ENCODE data around the gene HPGD.

HPGD gene

GRCh38 chr4:174495626-174496025 lies 26.7 kb downstream of the HPGD start:
- Histone ChIP-seq H3K79me2 (ENCODE audit: insufficient read depth, low read length) (no peaks in the 10 kb centered on the region), H3K9me3 (ENCODE audit: insufficient read depth, low read length) (no peaks in the 10 kb centered on the region), H2AFZ (ENCODE audit: low read depth, low read length, severe bottlenecking) (no peak overlapping the region), H3K36me3 (ENCODE audit: low read length) (no peaks in the 10 kb centered on the region), H3K4me2 (ENCODE audit: low read depth, low read length, poor library complexity, severe bottlenecking) (no peak overlapping the region), H3K27ac (ENCODE audit: low read depth, low read length) (no peak overlapping the region), H4K20me1 (ENCODE audit: low read depth, low read length) (no peaks in the 10 kb centered on the region), H3K9ac (ENCODE audit: low read length) (no peak overlapping the region), H3K4me3 (ENCODE audit: insufficient read depth, low read length, poor library complexity, severe bottlenecking) (no peak overlapping the region), H3K27me3 (ENCODE audit: low read length) (no peaks in the 10 kb centered on the region), H3K9me2 (replicated peaks; ENCODE audit: insufficient read depth, low read length) (no peaks in the 10 kb centered on the region), H3F3A (ENCODE audit: insufficient read depth) (no peaks in the 10 kb centered on the region)
- TF ChIP-seq, protein P1, sequence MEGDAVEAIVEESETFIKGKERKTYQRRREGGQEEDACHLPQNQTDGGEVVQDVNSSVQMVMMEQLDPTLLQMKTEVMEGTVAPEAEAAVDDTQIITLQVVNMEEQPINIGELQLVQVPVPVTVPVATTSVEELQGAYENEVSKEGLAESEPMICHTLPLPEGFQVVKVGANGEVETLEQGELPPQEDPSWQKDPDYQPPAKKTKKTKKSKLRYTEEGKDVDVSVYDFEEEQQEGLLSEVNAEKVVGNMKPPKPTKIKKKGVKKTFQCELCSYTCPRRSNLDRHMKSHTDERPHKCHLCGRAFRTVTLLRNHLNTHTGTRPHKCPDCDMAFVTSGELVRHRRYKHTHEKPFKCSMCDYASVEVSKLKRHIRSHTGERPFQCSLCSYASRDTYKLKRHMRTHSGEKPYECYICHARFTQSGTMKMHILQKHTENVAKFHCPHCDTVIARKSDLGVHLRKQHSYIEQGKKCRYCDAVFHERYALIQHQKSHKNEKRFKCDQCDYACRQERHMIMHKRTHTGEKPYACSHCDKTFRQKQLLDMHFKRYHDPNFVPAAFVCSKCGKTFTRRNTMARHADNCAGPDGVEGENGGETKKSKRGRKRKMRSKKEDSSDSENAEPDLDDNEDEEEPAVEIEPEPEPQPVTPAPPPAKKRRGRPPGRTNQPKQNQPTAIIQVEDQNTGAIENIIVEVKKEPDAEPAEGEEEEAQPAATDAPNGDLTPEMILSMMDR (IDR thresholded peaks at IDR 0.05; ENCODE audit: insufficient read depth, low read length, poor library complexity, severe bottlenecking), result no peak
- TF ChIP-seq EZH2phosphoT487 (conservative IDR thresholded peaks at IDR 0.05; ENCODE audit: low read length), result no peak

DNA sequence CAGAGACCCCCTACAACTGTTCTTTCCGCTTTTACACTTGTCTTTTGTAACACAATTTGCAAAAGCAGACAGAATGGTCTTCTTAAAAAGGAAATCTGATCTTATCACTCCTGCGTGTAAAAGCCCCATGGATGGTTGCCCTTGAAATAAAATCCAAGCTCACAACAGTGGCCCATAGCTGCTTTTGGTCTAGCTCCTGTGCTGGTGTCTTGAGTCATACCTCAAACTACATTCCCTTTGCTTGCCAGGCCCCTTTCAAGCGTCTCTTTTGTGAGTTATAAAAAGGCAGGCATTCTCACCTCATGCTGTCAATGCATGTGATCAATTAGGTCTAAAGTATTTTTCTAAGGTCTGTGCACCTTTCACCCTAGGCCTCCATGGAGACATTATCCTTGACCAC lies 27.6 kb downstream of the HPGD start:
- H3K9ac ChIP-seq (ENCODE audit: low read length), result no peak overlapping the region
- no peak overlapping the region for H3K4me3 ChIP-seq (ENCODE audit: insufficient read depth, low read length, poor library complexity, severe bottlenecking)
- H3K9me3 ChIP-seq (ENCODE audit: insufficient read depth, low read length), result no peaks in the 10 kb centered on the region
- no peaks in the 10 kb centered on the region for H3K36me3 ChIP-seq (ENCODE audit: low read length)
- H3K9me2 ChIP-seq (replicated peaks; ENCODE audit: insufficient read depth, low read length), result no peaks in the 10 kb centered on the region
- no peak overlapping the region for H2AFZ ChIP-seq (ENCODE audit: low read depth, low read length, severe bottlenecking)
- no peaks in the 10 kb centered on the region for H4K20me1 ChIP-seq (ENCODE audit: low read depth, low read length)
- no peak for TF ChIP-seq EZH2phosphoT487 (conservative IDR thresholded peaks at IDR 0.05; ENCODE audit: low read length)
- TF ChIP-seq, protein P1 (IDR thresholded peaks at IDR 0.05; ENCODE audit: insufficient read depth, low read length, poor library complexity, severe bottlenecking), result no peak
- H3K4me2 ChIP-seq (ENCODE audit: low read depth, low read length, poor library complexity, severe bottlenecking), result no peak overlapping the region
- H3F3A ChIP-seq (ENCODE audit: insufficient read depth), result no peaks in the 10 kb centered on the region
- H3K27ac ChIP-seq (ENCODE audit: low read depth, low read length), result no peak overlapping the region
- H3K79me2 ChIP-seq (ENCODE audit: insufficient read depth, low read length), result no peaks in the 10 kb centered on the region
- no peaks in the 10 kb centered on the region for H3K27me3 ChIP-seq (ENCODE audit: low read length)

GRCh38 chr4:174494146-174494545 lies 28.1 kb downstream of the HPGD start:
- no peak for TF ChIP-seq EZH2phosphoT487 (conservative IDR thresholded peaks at IDR 0.05; ENCODE audit: low read length)
- TF ChIP-seq, protein P1 (IDR thresholded peaks at IDR 0.05; ENCODE audit: insufficient read depth, low read length, poor library complexity, severe bottlenecking), result no peak
- H3K27ac ChIP-seq (ENCODE audit: low read depth, low read length), result no peak overlapping the region
- no peak overlapping the region for H3K4me3 ChIP-seq (ENCODE audit: insufficient read depth, low read length, poor library complexity, severe bottlenecking)
- H3K27me3 ChIP-seq (ENCODE audit: low read length), result no peaks in the 10 kb centered on the region
- H3K79me2 ChIP-seq (ENCODE audit: insufficient read depth, low read length), result no peaks in the 10 kb centered on the region
- no peaks in the 10 kb centered on the region for H3K36me3 ChIP-seq (ENCODE audit: low read length)
- H2AFZ ChIP-seq (ENCODE audit: low read depth, low read length, severe bottlenecking), result no peak overlapping the region
- H3K9ac ChIP-seq (ENCODE audit: low read length), result no peak overlapping the region
- H3K4me2 ChIP-seq (ENCODE audit: low read depth, low read length, poor library complexity, severe bottlenecking), result no peak overlapping the region
- H3K9me2 ChIP-seq (replicated peaks; ENCODE audit: insufficient read depth, low read length), result no peaks in the 10 kb centered on the region
- no peaks in the 10 kb centered on the region for H4K20me1 ChIP-seq (ENCODE audit: low read depth, low read length)
- H3K9me3 ChIP-seq (ENCODE audit: insufficient read depth, low read length), result no peaks in the 10 kb centered on the region
- no peaks in the 10 kb centered on the region for H3F3A ChIP-seq (ENCODE audit: insufficient read depth)

All from SU-DHL-6 (cell line).